ENCODE measurements around the gene GPBP1.
"Not testable (repeated sequence)": the region's sequence is repeated elsewhere in the genome, so short reads cannot be mapped to it uniquely, and the experiment has no call there.

GPBP1 gene

GRCh38 chr5:57173319-57174127 is at the start of gene GPBP1:
GPBP1 (plus strand) TSS chr5:57174059; CDS start chr5:57214131, 40,072 bp downstream.
- in situ Hi-C loops (cut with MboI; ENCODE audit: low sequenced_read_pairs) = no loop called here

- in situ Hi-C loops (cut with MboI; ENCODE audit: low sequenced_read_pairs) = no loop called here
Measured at GRCh38 chr5:57128325-57128724, 45.5 kb upstream of the GPBP1 start.

- in situ Hi-C loops (cut with MboI; ENCODE audit: low sequenced_read_pairs) = no loop called here
Measured at GRCh38 chr5:57133574-57133973, 40.3 kb upstream of the GPBP1 start.

- in situ Hi-C loops (cut with MboI; ENCODE audit: low sequenced_read_pairs) = no loop called here
Measured at GRCh38 chr5:57137401-57137800, 36.5 kb upstream of the GPBP1 start.

- in situ Hi-C loops (cut with MboI; ENCODE audit: low sequenced_read_pairs) = no loop called here
Measured at GRCh38 chr5:57152316-57152715, 21.5 kb upstream of the GPBP1 start.

GRCh38 chr5:57155033-57155432 is 18.8 kb upstream of the GPBP1 start:
- in situ Hi-C loops (cut with MboI; ENCODE audit: low sequenced_read_pairs) = no loop called here

- in situ Hi-C loops (cut with MboI; ENCODE audit: low sequenced_read_pairs) = no loop called here
Measured at GRCh38 chr5:57157131-57157530, 16.7 kb upstream of the GPBP1 start.

- in situ Hi-C loops (cut with MboI; ENCODE audit: low sequenced_read_pairs) = no loop called here
Measured at GRCh38 chr5:57157666-57158065, 16.2 kb upstream of the GPBP1 start.

GRCh38 chr5:57163553-57164006 is 10.3 kb upstream of the GPBP1 start:
- in situ Hi-C loops (cut with MboI; ENCODE audit: low sequenced_read_pairs) = no loop called here

GRCh38 chr5:57164124-57164523 is 9.7 kb upstream of the GPBP1 start:
- in situ Hi-C loops (cut with MboI; ENCODE audit: low sequenced_read_pairs) = no loop called here

GRCh38 chr5:57165171-57165570 is 8.7 kb upstream of the GPBP1 start:
- in situ Hi-C loops (cut with MboI; ENCODE audit: low sequenced_read_pairs) = not testable (repeated sequence)

GRCh38 chr5:57166276-57166675 is 7.6 kb upstream of the GPBP1 start:
- in situ Hi-C loops (cut with MboI; ENCODE audit: low sequenced_read_pairs) = no loop called here

- in situ Hi-C loops (cut with MboI; ENCODE audit: low sequenced_read_pairs) = no loop called here
Measured at GRCh38 chr5:57167201-57167600, 6.7 kb upstream of the GPBP1 start.

GRCh38 chr5:57170116-57170515 is 3.7 kb upstream of the GPBP1 start:
- in situ Hi-C loops (cut with MboI; ENCODE audit: low sequenced_read_pairs) = not testable (repeated sequence)

GRCh38 chr5:57171816-57172465 is 1.9 kb upstream of the GPBP1 start:
- in situ Hi-C loops (cut with MboI; ENCODE audit: low sequenced_read_pairs) = no loop called here

GRCh38 chr5:57172466-57173318 is 1.2 kb upstream of the GPBP1 start:
- in situ Hi-C loops (cut with MboI; ENCODE audit: low sequenced_read_pairs) = no loop called here

- in situ Hi-C loops (cut with MboI; ENCODE audit: low sequenced_read_pairs) = no loop called here
Measured at GRCh38 chr5:57174128-57174889, 450 bp downstream of the GPBP1 start.

GRCh38 chr5:57174890-57175510 is 1.1 kb downstream of the GPBP1 start:
- in situ Hi-C loops (cut with MboI; ENCODE audit: low sequenced_read_pairs) = no loop called here

GRCh38 chr5:57175551-57176309 is 1.9 kb downstream of the GPBP1 start:
- in situ Hi-C loops (cut with MboI; ENCODE audit: low sequenced_read_pairs) = no loop called here
